ENCODE measurements around the gene GUCA1C.

Gene GUCA1C

GRCh38 chr3:108907194-108907593 lies 46.5 kb downstream of the GUCA1C start:
- no peak for DNase-seq (ENCODE audit: low read depth)

- DNase-seq (ENCODE audit: low read depth) = no peak
Observed at GRCh38 chr3:108899530-108899929, 54.1 kb downstream of the GUCA1C start.

GRCh38 chr3:108897883-108898282 lies 55.8 kb downstream of the GUCA1C start:
- DNase-seq (ENCODE audit: low read depth) = no peak

- DNase-seq (ENCODE audit: low read depth) = no peak
Observed at GRCh38 chr3:108894981-108895380, 58.7 kb downstream of the GUCA1C start.

GRCh38 chr3:108891833-108892232 lies 61.8 kb downstream of the GUCA1C start:
- DNase-seq (ENCODE audit: low read depth) = no peak

- DNase-seq (ENCODE audit: low read depth) = no peak
Observed at GRCh38 chr3:108887777-108888176, 65.9 kb downstream of the GUCA1C start.

GRCh38 chr3:108887121-108887520 lies 66.6 kb downstream of the GUCA1C start:
- no peak for DNase-seq (ENCODE audit: low read depth)

GRCh38 chr3:108883373-108883772 lies 70.3 kb downstream of the GUCA1C start:
- no peak for DNase-seq (ENCODE audit: low read depth)

GRCh38 chr3:108882762-108883161 lies 70.9 kb downstream of the GUCA1C start:
- no peak for DNase-seq (ENCODE audit: low read depth)

GRCh38 chr3:108879915-108880314 lies 73.8 kb downstream of the GUCA1C start:
- no peak for DNase-seq (ENCODE audit: low read depth)

- no peak for DNase-seq (ENCODE audit: low read depth)
Observed at GRCh38 chr3:108877901-108878300, 75.8 kb downstream of the GUCA1C start.

GRCh38 chr3:108863799-108864135 lies 89.9 kb downstream of the GUCA1C start:
- no peak for DNase-seq (ENCODE audit: low read depth)

- no peak for DNase-seq (ENCODE audit: low read depth)
Observed at GRCh38 chr3:108862865-108863798, 90.5 kb downstream of the GUCA1C start.

- no peak for DNase-seq (ENCODE audit: low read depth)
Observed at GRCh38 chr3:108861401-108861800, 92.3 kb downstream of the GUCA1C start.

Measured in activated T-cell treated with anti-CD3 and anti-CD28 coated beads for 1 hour (primary cell).